ENCODE measurements around the gene TRIM45. TPM values are rescaled to one million over a fixed set of nuclear protein-coding genes. Genes with fewer than 3 reads are reported as not detected.

Gene TRIM45
- total RNA-seq, 1 experiment from 2014 or later, result 11.7 TPM

DNA sequence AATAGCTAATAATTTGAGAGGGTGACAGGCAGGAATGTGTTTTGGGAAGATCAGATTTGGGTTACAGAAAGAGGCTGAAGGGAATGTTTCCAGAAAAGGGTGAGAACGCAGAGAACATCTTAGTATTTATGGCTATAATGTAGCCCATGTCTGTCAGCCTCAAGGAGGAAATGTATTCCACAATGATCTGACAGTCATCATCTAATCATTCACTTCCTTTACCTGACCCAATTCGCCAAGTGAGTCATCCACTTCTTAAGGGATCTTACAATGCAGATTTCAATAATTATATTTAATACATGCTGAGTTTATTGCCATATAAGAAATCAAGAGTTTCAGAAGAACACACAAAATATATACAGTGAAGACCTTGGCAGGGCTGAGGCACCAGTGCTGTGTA, 10.8 kb downstream of the TRIM45 start:
- no peak overlapping the region for H3K18ac ChIP-seq (ENCODE audit: insufficient read length, low read depth, low read length)
- TF ChIP-seq, protein P1, sequence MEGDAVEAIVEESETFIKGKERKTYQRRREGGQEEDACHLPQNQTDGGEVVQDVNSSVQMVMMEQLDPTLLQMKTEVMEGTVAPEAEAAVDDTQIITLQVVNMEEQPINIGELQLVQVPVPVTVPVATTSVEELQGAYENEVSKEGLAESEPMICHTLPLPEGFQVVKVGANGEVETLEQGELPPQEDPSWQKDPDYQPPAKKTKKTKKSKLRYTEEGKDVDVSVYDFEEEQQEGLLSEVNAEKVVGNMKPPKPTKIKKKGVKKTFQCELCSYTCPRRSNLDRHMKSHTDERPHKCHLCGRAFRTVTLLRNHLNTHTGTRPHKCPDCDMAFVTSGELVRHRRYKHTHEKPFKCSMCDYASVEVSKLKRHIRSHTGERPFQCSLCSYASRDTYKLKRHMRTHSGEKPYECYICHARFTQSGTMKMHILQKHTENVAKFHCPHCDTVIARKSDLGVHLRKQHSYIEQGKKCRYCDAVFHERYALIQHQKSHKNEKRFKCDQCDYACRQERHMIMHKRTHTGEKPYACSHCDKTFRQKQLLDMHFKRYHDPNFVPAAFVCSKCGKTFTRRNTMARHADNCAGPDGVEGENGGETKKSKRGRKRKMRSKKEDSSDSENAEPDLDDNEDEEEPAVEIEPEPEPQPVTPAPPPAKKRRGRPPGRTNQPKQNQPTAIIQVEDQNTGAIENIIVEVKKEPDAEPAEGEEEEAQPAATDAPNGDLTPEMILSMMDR (conservative IDR thresholded peaks at IDR 0.05), result no peak
- peaks cover 5 to 7% of the 10 kb centered on the region in 2 experiments for H3K4me1 Mint-ChIP-seq
- no peak overlapping the region for H3K4me3 Mint-ChIP-seq
- no peaks in the 10 kb centered on the region for H3K9me3 ChIP-seq (ENCODE audit: control insufficient read depth, low read depth, low read length)
- no peak overlapping the region for H2BK120ac ChIP-seq (ENCODE audit: low read depth, low read length, poor library complexity, severe bottlenecking)
- H3K23me2 ChIP-seq (ENCODE audit: insufficient read length, low read depth, low read length, poor library complexity, severe bottlenecking), result no peaks in the 10 kb centered on the region
- H3T11ph ChIP-seq (ENCODE audit: low read length), result no peak overlapping the region
- H3K27ac Mint-ChIP-seq, result no peak overlapping the region; a peak in 1 of 7 replicates
- no peaks in the 10 kb centered on the region for H3K79me2 ChIP-seq (ENCODE audit: insufficient read depth, low read length)
- H3K27ac ChIP-seq (ENCODE audit: insufficient read length, low read depth, low read length), result no peak overlapping the region
- no peak overlapping the region for H4K5ac ChIP-seq (ENCODE audit: insufficient read length, low read depth, low read length)
- no peaks in the 10 kb centered on the region for H3K27me3 Mint-ChIP-seq (ENCODE audit: low read depth)
- H4K91ac ChIP-seq (ENCODE audit: insufficient read length, low read depth, low read length), result no peak overlapping the region
- no peak overlapping the region for H3K23ac ChIP-seq (ENCODE audit: insufficient read length, low read depth, low read length)
- no peak overlapping the region for H2AK5ac ChIP-seq (ENCODE audit: insufficient read length, low read length)
- H2BK5ac ChIP-seq (ENCODE audit: insufficient read length, low read length), result no peak overlapping the region
- no peaks in the 10 kb centered on the region for H3K27me3 ChIP-seq (ENCODE audit: insufficient read depth, low read length)
- H3K4ac ChIP-seq (ENCODE audit: low read depth, low read length), result no peak overlapping the region
- no peak for DNase-seq
- H4K20me1 ChIP-seq (ENCODE audit: control insufficient read depth, insufficient read depth, insufficient read length), result no peaks in the 10 kb centered on the region
- H4K8ac ChIP-seq (replicated peaks; ENCODE audit: insufficient read length, low read depth, low read length), result no peak overlapping the region
- H3K79me1 ChIP-seq (ENCODE audit: insufficient read depth, low read depth, low read length, poor library complexity, severe bottlenecking), result no peaks in the 10 kb centered on the region
- H3K9me3 Mint-ChIP-seq, result no peaks in the 10 kb centered on the region
- peaks cover 4% of the 10 kb centered on the region; the same call in 1 of the 2 replicates for H3K4me1 ChIP-seq (ENCODE audit: insufficient read depth, low read length)
- H2AFZ ChIP-seq (ENCODE audit: low read length), result no peak overlapping the region
- no peak overlapping the region for H3K4me2 ChIP-seq (ENCODE audit: insufficient read depth, insufficient read length, low read length)
- H2BK15ac ChIP-seq (ENCODE audit: low read depth, low read length), result no peak overlapping the region
- WGBS (ENCODE audit: extremely low coverage, insufficient read length, low lambda C conversion rate), result no CpG with 5 or more reads among the region's 2 CpGs
- H3K9ac ChIP-seq (ENCODE audit: extremely low read depth, insufficient read length, low read length), result no peak overlapping the region
- H3K14ac ChIP-seq (ENCODE audit: insufficient read depth, low read length), result no peak overlapping the region
- H3K56ac ChIP-seq (ENCODE audit: insufficient read length, low read depth, low read length), result no peak overlapping the region
- no peak overlapping the region for H2BK12ac ChIP-seq (ENCODE audit: insufficient read length, low read depth, low read length)
- no peak overlapping the region for H2BK20ac ChIP-seq (ENCODE audit: low read depth, low read length, poor library complexity, severe bottlenecking)
- H3K36me3 Mint-ChIP-seq (ENCODE audit: insufficient read depth in 1 of 3, low read depth in 3 of 3), result peaks cover 19 to 66% (median 58%) of the 10 kb centered on the region in 3 experiments

Data from H9 (cell line).